Measurements from ENCODE around the gene SOCS3.

- TF ChIP-seq, protein P1, sequence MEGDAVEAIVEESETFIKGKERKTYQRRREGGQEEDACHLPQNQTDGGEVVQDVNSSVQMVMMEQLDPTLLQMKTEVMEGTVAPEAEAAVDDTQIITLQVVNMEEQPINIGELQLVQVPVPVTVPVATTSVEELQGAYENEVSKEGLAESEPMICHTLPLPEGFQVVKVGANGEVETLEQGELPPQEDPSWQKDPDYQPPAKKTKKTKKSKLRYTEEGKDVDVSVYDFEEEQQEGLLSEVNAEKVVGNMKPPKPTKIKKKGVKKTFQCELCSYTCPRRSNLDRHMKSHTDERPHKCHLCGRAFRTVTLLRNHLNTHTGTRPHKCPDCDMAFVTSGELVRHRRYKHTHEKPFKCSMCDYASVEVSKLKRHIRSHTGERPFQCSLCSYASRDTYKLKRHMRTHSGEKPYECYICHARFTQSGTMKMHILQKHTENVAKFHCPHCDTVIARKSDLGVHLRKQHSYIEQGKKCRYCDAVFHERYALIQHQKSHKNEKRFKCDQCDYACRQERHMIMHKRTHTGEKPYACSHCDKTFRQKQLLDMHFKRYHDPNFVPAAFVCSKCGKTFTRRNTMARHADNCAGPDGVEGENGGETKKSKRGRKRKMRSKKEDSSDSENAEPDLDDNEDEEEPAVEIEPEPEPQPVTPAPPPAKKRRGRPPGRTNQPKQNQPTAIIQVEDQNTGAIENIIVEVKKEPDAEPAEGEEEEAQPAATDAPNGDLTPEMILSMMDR (IDR thresholded peaks at IDR 0.05; ENCODE audit: low read depth, low read length, poor library complexity, severe bottlenecking) = no peak
- no peak for TF ChIP-seq EZH2phosphoT487 (IDR thresholded peaks at IDR 0.05; ENCODE audit: borderline replicate concordance, low read length)
These were observed 24.7 kb downstream of the SOCS3 start for GRCh38 chr17:78335209-78335608.

Data from DOHH2 (cell line).